Measurements from ENCODE around the gene SLC27A2.

Gene SLC27A2

DNA sequence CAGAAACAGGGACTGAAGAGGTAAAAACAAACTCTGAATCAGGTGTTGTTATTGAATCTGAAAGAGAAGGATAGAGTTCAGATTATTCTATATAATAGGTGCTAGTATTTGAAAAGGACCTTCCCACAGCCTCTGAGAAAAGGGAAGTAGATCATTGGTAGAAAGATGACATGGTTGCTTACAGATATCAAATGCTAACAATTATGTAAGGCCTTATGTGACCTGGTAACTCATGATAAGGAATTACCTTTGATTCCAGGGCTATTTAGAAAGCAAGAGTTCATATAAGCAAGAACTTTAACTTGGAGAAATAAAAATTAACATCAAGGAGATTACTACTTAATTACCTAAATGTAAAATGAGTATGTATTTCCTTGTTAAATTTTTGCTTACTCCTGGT, 7.6 kb downstream of the SLC27A2 start:
- no peak for TF ChIP-seq SNAI2 (CRISPR knock-in tag; IDR thresholded peaks at IDR 0.05)
- no peak for TF ChIP-seq ISL1 (CRISPR knock-in tag; IDR thresholded peaks at IDR 0.05)
- TF ChIP-seq, protein P1, sequence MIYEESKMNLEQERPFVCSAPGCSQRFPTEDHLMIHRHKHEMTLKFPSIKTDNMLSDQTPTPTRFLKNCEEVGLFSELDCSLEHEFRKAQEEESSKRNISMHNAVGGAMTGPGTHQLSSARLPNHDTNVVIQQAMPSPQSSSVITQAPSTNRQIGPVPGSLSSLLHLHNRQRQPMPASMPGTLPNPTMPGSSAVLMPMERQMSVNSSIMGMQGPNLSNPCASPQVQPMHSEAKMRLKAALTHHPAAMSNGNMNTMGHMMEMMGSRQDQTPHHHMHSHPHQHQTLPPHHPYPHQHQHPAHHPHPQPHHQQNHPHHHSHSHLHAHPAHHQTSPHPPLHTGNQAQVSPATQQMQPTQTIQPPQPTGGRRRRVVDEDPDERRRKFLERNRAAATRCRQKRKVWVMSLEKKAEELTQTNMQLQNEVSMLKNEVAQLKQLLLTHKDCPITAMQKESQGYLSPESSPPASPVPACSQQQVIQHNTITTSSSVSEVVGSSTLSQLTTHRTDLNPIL (CRISPR knock-in tag; IDR thresholded peaks at IDR 0.05; ENCODE audit: low read depth): no peak
- no peak for TF ChIP-seq ZNF565 (CRISPR knock-in tag; conservative IDR thresholded peaks at IDR 0.05; ENCODE audit: low read depth)
- TF ChIP-seq, protein P2, sequence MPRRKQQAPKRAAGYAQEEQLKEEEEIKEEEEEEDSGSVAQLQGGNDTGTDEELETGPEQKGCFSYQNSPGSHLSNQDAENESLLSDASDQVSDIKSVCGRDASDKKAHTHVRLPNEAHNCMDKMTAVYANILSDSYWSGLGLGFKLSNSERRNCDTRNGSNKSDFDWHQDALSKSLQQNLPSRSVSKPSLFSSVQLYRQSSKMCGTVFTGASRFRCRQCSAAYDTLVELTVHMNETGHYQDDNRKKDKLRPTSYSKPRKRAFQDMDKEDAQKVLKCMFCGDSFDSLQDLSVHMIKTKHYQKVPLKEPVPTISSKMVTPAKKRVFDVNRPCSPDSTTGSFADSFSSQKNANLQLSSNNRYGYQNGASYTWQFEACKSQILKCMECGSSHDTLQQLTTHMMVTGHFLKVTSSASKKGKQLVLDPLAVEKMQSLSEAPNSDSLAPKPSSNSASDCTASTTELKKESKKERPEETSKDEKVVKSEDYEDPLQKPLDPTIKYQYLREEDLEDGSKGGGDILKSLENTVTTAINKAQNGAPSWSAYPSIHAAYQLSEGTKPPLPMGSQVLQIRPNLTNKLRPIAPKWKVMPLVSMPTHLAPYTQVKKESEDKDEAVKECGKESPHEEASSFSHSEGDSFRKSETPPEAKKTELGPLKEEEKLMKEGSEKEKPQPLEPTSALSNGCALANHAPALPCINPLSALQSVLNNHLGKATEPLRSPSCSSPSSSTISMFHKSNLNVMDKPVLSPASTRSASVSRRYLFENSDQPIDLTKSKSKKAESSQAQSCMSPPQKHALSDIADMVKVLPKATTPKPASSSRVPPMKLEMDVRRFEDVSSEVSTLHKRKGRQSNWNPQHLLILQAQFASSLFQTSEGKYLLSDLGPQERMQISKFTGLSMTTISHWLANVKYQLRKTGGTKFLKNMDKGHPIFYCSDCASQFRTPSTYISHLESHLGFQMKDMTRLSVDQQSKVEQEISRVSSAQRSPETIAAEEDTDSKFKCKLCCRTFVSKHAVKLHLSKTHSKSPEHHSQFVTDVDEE (CRISPR knock-in tag; IDR thresholded peaks at IDR 0.05): no peak
- TF ChIP-seq ARNTL (CRISPR knock-in tag; IDR thresholded peaks at IDR 0.05; ENCODE audit: borderline replicate concordance, low read depth): no peak
- no peak for TF ChIP-seq ESRRG (CRISPR knock-in tag; IDR thresholded peaks at IDR 0.05)
- TF ChIP-seq BACH2 (CRISPR knock-in tag; IDR thresholded peaks at IDR 0.05; ENCODE audit: borderline replicate concordance): no peak
- no peak for TF ChIP-seq RARB (CRISPR knock-in tag; IDR thresholded peaks at IDR 0.05)
- TF ChIP-seq CSDC2 (CRISPR knock-in tag; IDR thresholded peaks at IDR 0.05): no peak
- TF ChIP-seq, protein P3, sequence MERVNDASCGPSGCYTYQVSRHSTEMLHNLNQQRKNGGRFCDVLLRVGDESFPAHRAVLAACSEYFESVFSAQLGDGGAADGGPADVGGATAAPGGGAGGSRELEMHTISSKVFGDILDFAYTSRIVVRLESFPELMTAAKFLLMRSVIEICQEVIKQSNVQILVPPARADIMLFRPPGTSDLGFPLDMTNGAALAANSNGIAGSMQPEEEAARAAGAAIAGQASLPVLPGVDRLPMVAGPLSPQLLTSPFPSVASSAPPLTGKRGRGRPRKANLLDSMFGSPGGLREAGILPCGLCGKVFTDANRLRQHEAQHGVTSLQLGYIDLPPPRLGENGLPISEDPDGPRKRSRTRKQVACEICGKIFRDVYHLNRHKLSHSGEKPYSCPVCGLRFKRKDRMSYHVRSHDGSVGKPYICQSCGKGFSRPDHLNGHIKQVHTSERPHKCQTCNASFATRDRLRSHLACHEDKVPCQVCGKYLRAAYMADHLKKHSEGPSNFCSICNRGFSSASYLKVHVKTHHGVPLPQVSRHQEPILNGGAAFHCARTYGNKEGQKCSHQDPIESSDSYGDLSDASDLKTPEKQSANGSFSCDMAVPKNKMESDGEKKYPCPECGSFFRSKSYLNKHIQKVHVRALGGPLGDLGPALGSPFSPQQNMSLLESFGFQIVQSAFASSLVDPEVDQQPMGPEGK (CRISPR knock-in tag; IDR thresholded peaks at IDR 0.05; ENCODE audit: borderline replicate concordance): no peak
- TF ChIP-seq ZC3H10 (CRISPR knock-in tag; IDR thresholded peaks at IDR 0.05): no peak
- no peak for TF ChIP-seq GLIS3 (CRISPR knock-in tag; IDR thresholded peaks at IDR 0.05)
- TF ChIP-seq, protein P4, sequence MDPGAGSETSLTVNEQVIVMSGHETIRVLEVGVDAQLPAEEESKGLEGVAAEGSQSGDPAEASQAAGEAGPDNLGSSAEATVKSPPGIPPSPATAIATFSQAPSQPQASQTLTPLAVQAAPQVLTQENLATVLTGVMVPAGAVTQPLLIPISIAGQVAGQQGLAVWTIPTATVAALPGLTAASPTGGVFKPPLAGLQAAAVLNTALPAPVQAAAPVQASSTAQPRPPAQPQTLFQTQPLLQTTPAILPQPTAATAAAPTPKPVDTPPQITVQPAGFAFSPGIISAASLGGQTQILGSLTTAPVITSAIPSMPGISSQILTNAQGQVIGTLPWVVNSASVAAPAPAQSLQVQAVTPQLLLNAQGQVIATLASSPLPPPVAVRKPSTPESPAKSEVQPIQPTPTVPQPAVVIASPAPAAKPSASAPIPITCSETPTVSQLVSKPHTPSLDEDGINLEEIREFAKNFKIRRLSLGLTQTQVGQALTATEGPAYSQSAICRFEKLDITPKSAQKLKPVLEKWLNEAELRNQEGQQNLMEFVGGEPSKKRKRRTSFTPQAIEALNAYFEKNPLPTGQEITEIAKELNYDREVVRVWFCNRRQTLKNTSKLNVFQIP (CRISPR knock-in tag; IDR thresholded peaks at IDR 0.05; ENCODE audit: borderline replicate concordance, low read depth): no peak
- no peak for ATAC-seq

DNA sequence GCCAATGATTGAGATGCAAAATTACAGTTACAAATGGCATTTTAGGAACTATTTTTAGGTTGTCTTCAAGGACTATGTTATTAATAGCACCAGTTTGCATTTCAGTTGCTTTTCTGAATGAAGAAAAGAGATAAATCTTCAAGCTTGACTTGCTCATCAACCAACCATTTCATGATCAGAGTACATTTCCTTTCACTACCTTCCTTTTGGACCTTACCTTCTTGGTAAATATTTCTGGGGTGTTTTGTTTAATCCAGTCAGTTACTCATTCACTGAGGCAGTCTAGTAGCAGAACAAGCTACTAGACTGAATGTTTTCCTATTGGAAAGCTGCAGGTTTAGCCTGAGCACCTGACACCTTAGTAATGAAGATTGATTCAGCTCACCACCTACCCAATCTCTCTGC, 8.2 kb downstream of the SLC27A2 start:
- TF ChIP-seq, protein P5, sequence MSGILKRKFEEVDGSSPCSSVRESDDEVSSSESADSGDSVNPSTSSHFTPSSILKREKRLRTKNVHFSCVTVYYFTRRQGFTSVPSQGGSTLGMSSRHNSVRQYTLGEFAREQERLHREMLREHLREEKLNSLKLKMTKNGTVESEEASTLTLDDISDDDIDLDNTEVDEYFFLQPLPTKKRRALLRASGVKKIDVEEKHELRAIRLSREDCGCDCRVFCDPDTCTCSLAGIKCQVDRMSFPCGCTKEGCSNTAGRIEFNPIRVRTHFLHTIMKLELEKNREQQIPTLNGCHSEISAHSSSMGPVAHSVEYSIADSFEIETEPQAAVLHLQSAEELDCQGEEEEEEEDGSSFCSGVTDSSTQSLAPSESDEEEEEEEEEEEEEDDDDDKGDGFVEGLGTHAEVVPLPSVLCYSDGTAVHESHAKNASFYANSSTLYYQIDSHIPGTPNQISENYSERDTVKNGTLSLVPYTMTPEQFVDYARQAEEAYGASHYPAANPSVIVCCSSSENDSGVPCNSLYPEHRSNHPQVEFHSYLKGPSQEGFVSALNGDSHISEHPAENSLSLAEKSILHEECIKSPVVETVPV (CRISPR knock-in tag; IDR thresholded peaks at IDR 0.05): no peak
- TF ChIP-seq ARNTL (CRISPR knock-in tag; IDR thresholded peaks at IDR 0.05; ENCODE audit: borderline replicate concordance, low read depth) (no peak), TOX (CRISPR knock-in tag; IDR thresholded peaks at IDR 0.05; ENCODE audit: borderline replicate concordance) (no peak), GLIS3 (CRISPR knock-in tag; IDR thresholded peaks at IDR 0.05) (no peak), ISL1 (CRISPR knock-in tag; IDR thresholded peaks at IDR 0.05) (no peak), ZFP3 (CRISPR knock-in tag; IDR thresholded peaks at IDR 0.05) (no peak), SNAI2 (CRISPR knock-in tag; IDR thresholded peaks at IDR 0.05) (no peak), ZNF565 (CRISPR knock-in tag; conservative IDR thresholded peaks at IDR 0.05; ENCODE audit: low read depth) (no peak), OSR1 (CRISPR knock-in tag; IDR thresholded peaks at IDR 0.05) (no peak), ESRRG (CRISPR knock-in tag; IDR thresholded peaks at IDR 0.05) (no peak), PPARA (CRISPR knock-in tag; IDR thresholded peaks at IDR 0.05; ENCODE audit: borderline replicate concordance) (no peak)
- TF ChIP-seq, protein P2 (CRISPR knock-in tag; IDR thresholded peaks at IDR 0.05): no peak
- TF ChIP-seq, protein P3 (CRISPR knock-in tag; IDR thresholded peaks at IDR 0.05; ENCODE audit: borderline replicate concordance): no peak
- TF ChIP-seq, protein P1 (CRISPR knock-in tag; IDR thresholded peaks at IDR 0.05; ENCODE audit: low read depth): no peak
- no peak for ATAC-seq

Measured in SK-N-SH treated with all-trans-retinoic acid at 6 μM for 48 hours (cell line).